Endometrial microvascular endothelial cells (primary cell): Measurements from ENCODE around the gene B4GALT1. TPM values are rescaled to one million over a fixed set of nuclear protein-coding genes. Genes with fewer than 3 reads are reported as not detected.

Experiments
- in situ Hi-C: cut with HindIII; loops from 2 replicates; pipeline ENCODE4 v1.10.0; 2017; ENCODE audit warnings: low sequenced_read_pairs, low pct_unique_long_range_greater_than_20kb; ENCODE audit errors: inconsistent ontology term
- total RNA-seq: library from RNA; depleted of rRNA; stranded (reverse); fragments of >200 nt; gene quantifications from one replicate; pipeline ENCODE4 v1.2.3, GENCODE V29; 2015; ENCODE audit errors: inconsistent ontology term

B4GALT1 gene
- total RNA-seq, 1 donor from 2014 or later, result 27.0 TPM

DNA sequence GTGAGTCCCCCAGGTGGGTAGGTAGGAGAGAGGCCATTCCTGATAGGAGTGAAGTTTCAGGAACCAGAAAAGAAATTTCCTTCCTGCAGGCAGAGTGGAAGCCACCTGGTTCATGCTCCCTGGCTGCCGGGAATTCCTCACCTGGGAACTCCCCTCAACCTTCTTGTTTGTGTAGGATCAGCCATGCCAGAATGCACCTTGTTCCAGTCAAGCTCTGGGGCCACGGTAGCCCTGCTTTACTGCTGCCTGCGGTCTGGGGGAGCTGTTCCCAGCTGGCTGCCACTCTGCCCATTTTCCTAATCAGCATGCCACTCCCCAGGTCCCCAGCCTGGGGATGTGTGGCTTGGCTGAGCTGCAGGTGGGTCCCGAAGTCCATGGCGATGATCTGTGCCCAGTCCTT lies 18.7 kb upstream of the B4GALT1 start:
- in situ Hi-C loops, result no loop called here

GRCh38 chr9:33185406-33185805 lies 18.3 kb upstream of the B4GALT1 start:
- in situ Hi-C loops, result no loop called here

DNA sequence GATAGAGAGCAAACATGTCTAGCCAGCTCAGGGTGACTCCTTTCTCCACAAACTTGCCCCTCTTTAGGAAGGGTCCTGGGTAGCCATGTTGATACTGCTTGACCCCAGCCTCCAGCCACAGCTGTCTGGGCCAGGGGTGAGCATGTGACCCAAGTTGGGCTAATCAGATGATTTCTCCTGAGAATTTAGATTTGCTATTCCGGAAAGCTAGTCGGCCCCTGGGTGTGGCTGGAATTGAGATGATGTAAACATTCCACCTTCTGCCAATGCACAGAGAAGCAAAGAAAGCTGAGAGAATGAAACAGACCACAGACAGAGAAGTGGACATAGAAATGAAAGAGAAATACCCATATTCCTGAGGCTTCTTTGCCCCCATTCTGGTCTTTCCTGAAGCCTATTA lies 17.8 kb upstream of the B4GALT1 start:
- in situ Hi-C loops, result no loop called here

GRCh38 chr9:33182519-33182918 lies 15.4 kb upstream of the B4GALT1 start:
- in situ Hi-C loops, result no loop called here

DNA sequence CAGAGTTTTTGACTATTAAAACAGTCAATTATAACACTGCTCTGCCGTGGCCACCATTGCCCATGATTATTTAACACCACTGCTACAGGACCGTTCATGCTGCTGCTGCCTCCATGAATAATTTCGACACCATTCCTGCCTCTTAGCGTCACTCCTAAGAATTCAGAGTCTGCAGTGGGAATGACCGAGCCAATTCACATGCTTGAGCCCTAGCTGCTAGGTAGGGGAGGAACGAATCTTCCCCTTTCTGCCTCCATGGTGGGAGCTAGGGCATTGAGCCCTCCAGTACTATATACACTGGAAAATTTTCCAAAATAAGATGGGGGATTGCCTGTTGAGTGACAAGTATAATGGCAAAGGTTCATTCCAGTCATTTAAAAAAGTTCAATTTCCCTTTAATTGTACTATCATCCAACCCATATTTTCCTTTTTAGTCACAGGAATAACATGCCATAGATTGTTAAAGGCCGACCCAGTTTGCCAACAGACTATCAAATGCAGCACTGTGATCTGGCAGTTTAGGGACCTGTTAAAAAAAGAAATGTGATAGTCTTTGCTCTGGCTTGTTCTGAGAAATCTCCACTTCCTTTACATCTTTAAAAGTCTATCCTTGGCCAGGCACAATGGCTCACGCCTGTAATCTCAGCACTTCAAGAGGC lies 13.5 kb upstream of the B4GALT1 start:
- in situ Hi-C loops, result no loop called here

DNA sequence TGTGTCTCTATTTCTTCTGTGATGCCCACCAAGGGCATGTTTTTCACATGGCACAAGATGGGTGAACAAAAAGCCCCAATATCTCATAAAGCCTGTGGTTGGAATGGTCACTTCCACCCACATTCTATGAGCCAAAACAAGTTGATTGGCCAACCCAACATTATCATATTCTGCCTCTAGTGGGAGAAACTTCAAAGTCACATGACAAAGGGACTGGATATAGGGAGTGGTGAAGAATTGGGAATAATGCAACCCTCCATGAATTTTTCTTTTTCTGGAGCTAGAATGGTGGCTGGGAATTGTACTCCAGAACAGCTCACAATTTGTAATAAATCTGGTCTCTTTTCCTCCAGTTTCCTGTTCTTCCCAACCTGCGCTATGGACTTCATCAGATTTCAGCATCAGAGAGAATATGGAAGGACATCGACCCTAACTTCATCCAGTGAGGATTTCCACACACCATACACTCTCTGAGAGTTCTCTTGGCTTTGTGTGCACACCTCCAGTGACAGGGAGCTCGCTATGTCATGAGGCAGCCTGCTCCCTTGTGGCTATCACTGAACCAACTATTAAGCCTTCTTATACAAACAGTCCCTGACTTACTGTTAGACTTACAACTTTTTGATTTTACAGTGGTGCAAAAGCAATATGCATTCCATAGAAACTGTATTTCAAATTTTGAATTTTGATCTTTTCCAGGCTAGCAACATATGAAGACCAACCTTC lies 12.0 kb upstream of the B4GALT1 start:
- in situ Hi-C loops, result no loop called here

DNA sequence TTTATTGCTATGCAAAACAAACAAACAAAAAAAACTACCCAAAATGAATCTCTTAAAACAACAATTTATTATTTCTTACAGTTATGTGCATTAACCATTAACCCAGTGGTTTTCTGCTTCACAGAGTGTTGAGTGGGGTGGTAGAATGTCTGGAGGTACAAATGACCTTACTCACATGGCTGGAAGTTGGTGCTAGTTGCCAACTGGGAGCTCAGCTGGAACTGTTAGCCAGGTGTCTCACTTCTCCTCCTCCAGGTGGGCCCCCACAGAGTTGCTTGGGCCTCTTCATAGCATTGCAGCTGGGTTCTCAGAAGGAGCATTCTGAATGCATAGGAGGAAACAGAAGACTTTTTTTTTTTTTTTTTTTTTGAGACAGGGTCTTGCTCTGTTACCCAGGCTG lies 10.5 kb upstream of the B4GALT1 start:
- in situ Hi-C loops, result no loop called here

DNA sequence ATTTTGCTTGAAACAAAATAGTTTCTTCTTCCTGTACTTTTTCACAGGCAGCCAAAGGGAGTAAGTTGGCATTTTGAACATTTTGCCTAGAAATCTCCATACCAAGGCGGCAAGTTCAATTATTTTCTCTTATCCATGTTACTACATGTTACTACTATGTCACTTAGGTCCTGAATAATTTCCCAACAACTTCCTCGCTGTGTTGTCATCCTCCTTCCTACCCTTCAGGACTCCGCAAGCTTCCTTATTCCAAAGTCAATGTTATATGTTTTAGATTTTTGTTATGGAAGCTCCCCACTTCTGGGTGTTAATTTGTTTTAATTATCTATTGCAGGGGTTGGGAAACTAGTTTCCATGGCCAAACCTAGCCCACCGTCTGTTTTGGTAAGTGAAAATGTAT lies 9.9 kb upstream of the B4GALT1 start:
- in situ Hi-C loops, result no loop called here

- in situ Hi-C loops, result no loop called here
These were observed 8.7 kb upstream of the B4GALT1 start for GRCh38 chr9:33175649-33176325.

GRCh38 chr9:33172256-33173238 lies 5.4 kb upstream of the B4GALT1 start:
- in situ Hi-C loops, result no loop called here

DNA sequence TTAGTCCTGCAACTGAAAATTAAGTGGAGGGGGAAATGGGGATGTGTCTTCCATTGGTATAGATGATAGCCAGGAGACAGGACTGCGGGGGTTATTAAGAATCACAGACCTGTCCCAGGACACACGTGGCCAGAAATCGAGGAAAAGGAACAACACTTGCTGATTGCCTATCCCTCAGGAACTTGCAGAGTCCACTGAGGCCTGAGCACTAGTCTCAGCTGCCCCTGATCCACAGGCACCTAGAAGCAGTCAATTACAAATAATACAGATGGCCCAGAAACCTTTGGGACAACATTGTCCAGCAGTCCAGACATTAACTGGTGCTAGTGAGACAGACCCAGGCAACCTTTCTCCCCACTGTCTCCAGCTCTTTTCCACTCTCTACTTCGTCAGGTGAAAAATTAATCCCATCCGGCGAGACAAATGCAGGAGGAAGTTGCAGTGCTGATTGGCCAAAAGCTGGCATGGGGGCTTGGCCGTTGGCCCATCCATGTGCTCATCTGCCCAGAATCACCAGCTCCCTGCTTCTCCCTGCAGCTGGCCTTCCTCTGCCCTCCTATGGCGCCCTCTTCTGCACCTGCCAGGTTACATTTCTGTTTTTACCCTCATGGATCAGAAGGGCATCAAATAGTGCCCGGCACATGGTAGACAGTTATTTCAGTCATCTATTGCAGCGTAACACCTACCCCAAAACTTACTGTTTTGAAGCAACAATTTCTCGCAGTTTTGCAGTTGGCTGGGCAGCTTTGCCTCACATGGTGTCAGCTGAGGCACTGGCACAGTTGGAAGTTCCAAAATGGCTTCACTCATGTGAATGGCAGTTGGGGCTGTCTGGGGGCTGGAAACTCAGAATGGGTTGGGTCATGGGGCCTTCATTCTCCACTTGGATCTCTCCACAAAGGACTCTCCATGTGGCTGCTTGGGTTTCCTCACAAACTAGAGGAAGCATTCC lies 3.6 kb upstream of the B4GALT1 start:
- in situ Hi-C loops, result no loop called here

- in situ Hi-C loops, result no loop called here
These were observed 1.9 kb upstream of the B4GALT1 start for GRCh38 chr9:33168941-33169544.

- in situ Hi-C loops, result no loop called here
These were observed 881 bp upstream of the B4GALT1 start for GRCh38 chr9:33167972-33168461.

GRCh38 chr9:33166231-33167083 lies 679 bp downstream of the B4GALT1 start:
- in situ Hi-C loops, result no loop called here

GRCh38 chr9:33165263-33166151 lies 1.6 kb downstream of the B4GALT1 start:
- in situ Hi-C loops, result no loop called here

- in situ Hi-C loops, result loop anchor here (5.0 kb wide), 1 partner anchor 38 kb away; no protein-coding TSS in a partner anchor
These were observed 2.2 kb downstream of the B4GALT1 start for GRCh38 chr9:33164921-33165262.
